Heart left ventricle (tissue), 16 donors: Measurements from ENCODE around the gene USP7. TPM values are rescaled to one million over a fixed set of nuclear protein-coding genes. Genes with fewer than 3 reads are reported as not detected.

ENCODE experiments used
- ATAC-seq, 4 donors: fragments of 200-7000 bp; cut with Tn5 transposase; one replicate each; pipeline ENCODE4 v1.9.1; 2020 to 2022; ENCODE audit warnings: moderate library complexity in 4 of 4, mild to moderate bottlenecking in 3 of 4, moderate number of reproducible peaks in 1 of 4
- DNase-seq, 5 donors: peaks; one replicate each; pipeline ENCODE4 v3.0.0-alpha.2; 2020
- H3K27ac ChIP-seq, 12 donors: fragments of 200-600 bp; sonication (generic) in 4 of 12; one replicate each; pipeline versions ENCODE4 v1.5.0 to v1.8.0; 2016 to 2022; ENCODE audit warnings: mild to moderate bottlenecking in 2 of 12
- H3K27me3 ChIP-seq, 9 donors: fragments of 200-600 bp; sonication (generic) in 2 of 9; one replicate each; pipeline versions ENCODE4 v1.5.1 to v1.8.0; 2016 to 2022; ENCODE audit warnings: mild to moderate bottlenecking in 3 of 9
- H3K36me3 ChIP-seq, 9 donors: fragments of 200-600 bp; sonication (generic) in 2 of 9; one replicate each; pipeline versions ENCODE4 v1.5.0 to v1.8.0; 2018 to 2022; ENCODE audit warnings: mild to moderate bottlenecking in 2 of 9
- H3K4me1 ChIP-seq, 12 donors: fragments of 200-600 bp; sonication (generic) in 4 of 12; one replicate each; pipeline versions ENCODE4 v1.5.0 to v1.8.0; 2016 to 2022; ENCODE audit warnings: mild to moderate bottlenecking in 3 of 12
- H3K4me3 ChIP-seq, 12 donors: fragments of 200-600 bp; sonication (generic) in 4 of 12; one replicate each; pipeline versions ENCODE4 v1.5.0 to v1.8.0; 2017 to 2022; ENCODE audit warnings: mild to moderate bottlenecking in 9 of 12, moderate library complexity in 4 of 12
- H3K9me3 ChIP-seq, 12 donors: fragments of 200-600 bp; sonication (generic) in 4 of 12; one replicate each; pipeline versions ENCODE4 v1.5.0 to v1.8.0; 2016 to 2022; ENCODE audit warnings: mild to moderate bottlenecking in 1 of 12
- CTCF ChIP-seq, 12 donors: fragments of 200-600 bp; sonication (generic) in 4 of 12; IDR thresholded peaks; one replicate each; pipeline versions ENCODE4 v1.5.0 to v1.8.0; 2018 to 2022; ENCODE audit warnings: antibody characterized with exemption in 12 of 12, mild to moderate bottlenecking in 5 of 12
- POLR2A ChIP-seq, 2 donors: fragments of 450-650 bp; IDR thresholded peaks; one replicate each; pipeline ENCODE4 v1.6.1; 2017; ENCODE audit warnings: antibody characterized with exemption in 2 of 2, mild to moderate bottlenecking in 2 of 2, moderate library complexity in 2 of 2
- WGBS, 4 donors: extraction: QIAGEN DNeasy Blood & Tissue Kit in 2 of 4; methylation state at CpG; one replicate each; pipeline versions ENCODE4 v1.1.5 to v1.1.7; 2013 to 2018; 5-methylcytosine and 5-hydroxymethylcytosine counted together
- intact Hi-C, 10 donors: fragments of 100-400 bp; cut with DNase I; formaldehyde crosslinking; loops; one replicate each; pipeline versions ENCODE4 v1.11.1 to v1.14.2; 2022
- polyA plus RNA-seq, 2 donors: library from polyadenylated mRNA; stranded (reverse); fragments of 200-250 nt; gene quantifications; one replicate each; pipeline ENCODE4 v1.2.3, GENCODE V29; 2013
- total RNA-seq, 9 donors: library from RNA; depleted of rRNA in 2 of 9; stranded (reverse); fragments of >200 nt in 2 of 9; fragmentation: NEBNext Ultra II Directional in 3 of 9; extraction: Animal tissue kit (Norgen Biotek cat#: 25700) in 3 of 9; gene quantifications; one replicate each; pipeline versions ENCODE4 v1.1.0 to v1.2.4, GENCODE V29; 2016 to 2023
- donor health status: ischemic (EF 13 %, LVEDD 7.1; RV severe dilation, severe dysfunction).
- donor health status: healthy with polysubstance abuse.
- donor health status: DM: no; HTN: yes; CAD: no.
- donor health status: DM: no; HTN: no; CAD: no.
- donor health status: ischemic (EF 25% LVEDD 6.9; RV normal size, moderate dysfunction).
- donor health status: ischemic (EF 25% LVEDD 5.7; RV mildly dilated, moderate dysfunction).
- donor health status: healthy.
- donor health status: DM: yes; HTN: yes; CAD: no.
- donor health status: ischemic (EF 35%, LVEDD 5.7; RV mildly dilated, moderate dysfunction).
- donor health status: nonischemic (EF 11% LVEDD 7.7; RV severe dilation, severe dysfunction).
- donor health status: DM: yes; HTN: yes; CAD: no.
- donor health status: PGD.
- donor health status: ischemic (EF 29% LVEDD 5.4; RV normal size, mild dysfunction).
- donor health status: nonischemic (EF 23%, LVEDD 6.1; RV moderate dilation, normal function).

Gene USP7
- total and polyA plus RNA-seq, 11 donors: 20.3 to 86.5 (median 66.2) TPM

DNA sequence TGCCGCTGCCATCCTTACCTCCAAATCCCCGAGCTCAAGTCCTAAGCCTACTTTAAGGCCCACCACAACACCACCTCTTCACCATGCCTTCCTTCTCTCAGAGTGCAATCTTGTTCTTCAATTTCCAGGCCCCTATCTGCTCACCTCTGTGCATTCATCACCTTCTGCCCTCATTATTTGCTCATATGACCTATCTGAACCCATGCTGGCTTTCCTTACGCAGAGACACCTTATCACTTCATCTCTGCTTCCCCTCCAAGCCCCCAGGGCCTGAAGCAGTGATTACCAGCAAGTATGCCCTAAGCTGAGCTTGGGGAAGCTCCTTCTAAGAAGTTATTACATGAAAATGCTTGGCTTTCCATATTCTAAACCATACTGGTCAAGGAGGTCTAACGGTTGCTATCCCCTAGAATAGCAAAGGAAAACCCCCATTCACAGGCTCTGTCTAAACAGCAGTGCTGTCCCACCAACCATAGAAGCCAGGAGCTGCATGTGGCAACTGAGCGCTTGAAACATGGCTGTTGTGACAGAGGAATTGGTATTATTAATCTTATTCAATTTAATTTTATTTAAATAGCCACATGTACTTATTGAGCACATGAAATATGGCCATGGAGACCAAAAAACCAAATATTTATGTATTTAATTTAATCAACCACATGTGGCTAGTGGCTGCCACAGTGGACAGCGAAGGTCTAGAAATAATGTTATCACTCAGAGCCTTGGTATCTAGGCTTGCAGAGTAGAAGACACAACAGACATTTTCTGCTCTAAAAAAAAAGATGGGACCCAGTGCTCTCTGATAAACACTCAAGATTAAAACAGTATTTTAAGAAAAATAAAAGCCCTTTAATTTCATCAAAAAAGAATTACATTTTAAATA, 13.9 kb downstream of the USP7 start:
- 75 to 77% (median 76%) methylated on average over 6 of the region's 6 CpGs for WGBS, 4 donors
- Histone ChIP-seq H3K4me3 (no peak overlapping the region), H3K36me3 (no peaks in the 10 kb centered on the region), H3K27ac (no peak overlapping the region), H3K27me3 (no peaks in the 10 kb centered on the region), H3K4me1 (peaks cover 0 to 86% (median 61%) of the 10 kb centered on the region in 12 donors), H3K9me3 (no peaks in the 10 kb centered on the region)
- no peak for ATAC-seq
- DNase-seq: no peak
- no peak for TF ChIP-seq CTCF (IDR thresholded peaks at IDR 0.05)
- TF ChIP-seq POLR2A (IDR thresholded peaks at IDR 0.05): no peak
- intact Hi-C loops: no loop called here

DNA sequence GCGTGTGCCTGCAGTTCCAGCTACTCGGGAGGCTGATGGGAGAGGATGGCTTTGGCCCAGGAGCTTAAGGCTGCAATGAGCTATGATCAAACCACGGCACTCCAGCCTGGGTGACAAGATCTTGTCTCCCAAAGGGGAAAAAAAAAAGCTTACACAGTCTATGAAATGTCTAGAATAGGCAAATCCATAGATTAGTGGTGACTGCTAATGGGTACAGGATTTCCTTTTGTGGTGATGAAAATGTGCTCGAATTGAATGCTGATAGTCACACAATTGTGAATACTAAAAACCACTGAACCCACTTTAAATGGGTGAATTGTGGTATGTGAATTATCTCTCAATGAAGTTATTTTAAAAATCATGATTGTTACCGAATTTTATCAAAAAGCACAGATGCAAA, 14.9 kb downstream of the USP7 start:
- Histone ChIP-seq H3K4me3 (no peak overlapping the region), H3K9me3 (no peaks in the 10 kb centered on the region), H3K27me3 (no peaks in the 10 kb centered on the region), H3K27ac (no peak overlapping the region), H3K36me3 (no peaks in the 10 kb centered on the region), H3K4me1 (peaks cover 4 to 92% (median 67%) of the 10 kb centered on the region in 12 donors)
- no peak for TF ChIP-seq POLR2A (IDR thresholded peaks at IDR 0.05)
- TF ChIP-seq CTCF (IDR thresholded peaks at IDR 0.05): no peak
- intact Hi-C loops: no loop called here
- no peak for ATAC-seq
- DNase-seq: no peak
- WGBS, 4 donors: 75 to 80% (median 79%) methylated on average over 5 of the region's 5 CpGs

- TF ChIP-seq CTCF (IDR thresholded peaks at IDR 0.05): no peak
- no peak for TF ChIP-seq POLR2A (IDR thresholded peaks at IDR 0.05)
- DNase-seq (no peak), ATAC-seq (no peak)
- Histone ChIP-seq H3K27me3 (no peaks in the 10 kb centered on the region), H3K4me3 (no peak overlapping the region), H3K4me1 (peaks cover 5 to 97% (median 74%) of the 10 kb centered on the region in 12 donors), H3K27ac (no peak overlapping the region), H3K9me3 (no peaks in the 10 kb centered on the region), H3K36me3 (no peaks in the 10 kb centered on the region)
- WGBS, 4 donors: 89 to 91% (median 90%) methylated on average over 6 of the region's 6 CpGs
- intact Hi-C loops: no loop called here
Measured at GRCh38 chr16:8948069-8948593, 15.6 kb downstream of the USP7 start.

DNA sequence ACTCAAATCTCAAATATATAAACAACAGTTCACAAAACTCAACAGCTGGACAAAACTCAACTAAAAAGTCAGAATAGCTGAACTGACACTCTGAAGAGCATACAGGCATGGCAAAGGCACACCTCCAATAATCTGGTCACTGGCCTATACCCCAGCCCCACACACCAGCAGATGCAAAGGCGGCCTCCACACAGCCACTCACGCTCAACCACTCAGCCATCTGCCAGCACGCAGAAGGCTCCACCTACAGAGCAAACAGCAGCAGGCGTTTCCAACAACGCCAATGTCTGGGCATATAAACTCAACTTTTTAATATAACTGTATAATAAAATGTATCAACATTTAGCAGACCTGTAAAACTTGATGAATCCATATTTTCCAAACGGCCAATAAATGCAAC, 17.2 kb downstream of the USP7 start:
- intact Hi-C loops: no loop called here
- peaks cover 5 to 98% (median 79%) of the 10 kb centered on the region in 12 donors for H3K4me1 ChIP-seq
- no peak for TF ChIP-seq CTCF (IDR thresholded peaks at IDR 0.05)
- no peak for TF ChIP-seq POLR2A (IDR thresholded peaks at IDR 0.05)
- no peak overlapping the region for H3K4me3 ChIP-seq
- ATAC-seq (no peak), DNase-seq (no peak)
- WGBS, 4 donors: 75 to 85% (median 80%) methylated on average over 6 of the region's 6 CpGs
- H3K27ac ChIP-seq: no peak overlapping the region
- H3K9me3 ChIP-seq: no peaks in the 10 kb centered on the region
- no peaks in the 10 kb centered on the region for H3K36me3 ChIP-seq
- H3K27me3 ChIP-seq: no peaks in the 10 kb centered on the region
